ENCODE results near the gene OR2AJ1.

Gene OR2AJ1

GRCh38 chr1:247953408-247953807 is 28.7 kb downstream of the OR2AJ1 start:
- TF ChIP-seq, protein P1, sequence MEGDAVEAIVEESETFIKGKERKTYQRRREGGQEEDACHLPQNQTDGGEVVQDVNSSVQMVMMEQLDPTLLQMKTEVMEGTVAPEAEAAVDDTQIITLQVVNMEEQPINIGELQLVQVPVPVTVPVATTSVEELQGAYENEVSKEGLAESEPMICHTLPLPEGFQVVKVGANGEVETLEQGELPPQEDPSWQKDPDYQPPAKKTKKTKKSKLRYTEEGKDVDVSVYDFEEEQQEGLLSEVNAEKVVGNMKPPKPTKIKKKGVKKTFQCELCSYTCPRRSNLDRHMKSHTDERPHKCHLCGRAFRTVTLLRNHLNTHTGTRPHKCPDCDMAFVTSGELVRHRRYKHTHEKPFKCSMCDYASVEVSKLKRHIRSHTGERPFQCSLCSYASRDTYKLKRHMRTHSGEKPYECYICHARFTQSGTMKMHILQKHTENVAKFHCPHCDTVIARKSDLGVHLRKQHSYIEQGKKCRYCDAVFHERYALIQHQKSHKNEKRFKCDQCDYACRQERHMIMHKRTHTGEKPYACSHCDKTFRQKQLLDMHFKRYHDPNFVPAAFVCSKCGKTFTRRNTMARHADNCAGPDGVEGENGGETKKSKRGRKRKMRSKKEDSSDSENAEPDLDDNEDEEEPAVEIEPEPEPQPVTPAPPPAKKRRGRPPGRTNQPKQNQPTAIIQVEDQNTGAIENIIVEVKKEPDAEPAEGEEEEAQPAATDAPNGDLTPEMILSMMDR (IDR thresholded peaks at IDR 0.05; ENCODE audit: low read depth, low read length) = no peak
- TF ChIP-seq EZH2phosphoT487 (IDR thresholded peaks at IDR 0.05; ENCODE audit: low read depth) = no peak
- Histone ChIP-seq H3K27ac (ENCODE audit: low read length) (no peak overlapping the region), H3K27me3 (ENCODE audit: low read depth, low read length) (no peaks in the 10 kb centered on the region), H3K9ac (ENCODE audit: low read length) (no peak overlapping the region), H4K20me1 (ENCODE audit: insufficient read depth, low read length) (no peaks in the 10 kb centered on the region), H3K36me3 (replicated peaks; ENCODE audit: low read depth, low read length) (no peaks in the 10 kb centered on the region), H3K79me2 (ENCODE audit: low read length) (no peaks in the 10 kb centered on the region), H3K4me2 (ENCODE audit: low read length) (no peak overlapping the region), H2AFZ (ENCODE audit: low read depth, low read length) (no peak overlapping the region), H3K4me1 (ENCODE audit: low read length) (no peaks in the 10 kb centered on the region), H3K4me3 (ENCODE audit: low read length) (no peak overlapping the region), H3K9me3 (ENCODE audit: insufficient read depth, low read length) (no peaks in the 10 kb centered on the region)

GRCh38 chr1:247961791-247962190 is 37.1 kb downstream of the OR2AJ1 start:
- H3K4me2 ChIP-seq (ENCODE audit: low read length) = no peak overlapping the region
- no peaks in the 10 kb centered on the region for H3K36me3 ChIP-seq (replicated peaks; ENCODE audit: low read depth, low read length)
- H3K9ac ChIP-seq (ENCODE audit: low read length) = no peak overlapping the region
- no peak overlapping the region for H3K27ac ChIP-seq (ENCODE audit: low read length)
- no peaks in the 10 kb centered on the region for H4K20me1 ChIP-seq (ENCODE audit: insufficient read depth, low read length)
- H3K9me3 ChIP-seq (ENCODE audit: insufficient read depth, low read length) = no peaks in the 10 kb centered on the region
- peaks cover 7% of the 10 kb centered on the region for H3K4me1 ChIP-seq (ENCODE audit: low read length)
- no peaks in the 10 kb centered on the region for H3K79me2 ChIP-seq (ENCODE audit: low read length)
- H2AFZ ChIP-seq (ENCODE audit: low read depth, low read length) = no peak overlapping the region
- H3K4me3 ChIP-seq (ENCODE audit: low read length) = no peak overlapping the region
- H3K27me3 ChIP-seq (ENCODE audit: low read depth, low read length) = 0 out of 2 replicates have a peak, but pooled peaks cover 5% of the 10 kb centered on the region
- TF ChIP-seq, protein P1 (IDR thresholded peaks at IDR 0.05; ENCODE audit: low read depth, low read length) = no peak
- TF ChIP-seq EZH2phosphoT487 (IDR thresholded peaks at IDR 0.05; ENCODE audit: low read depth) = no peak

DNA sequence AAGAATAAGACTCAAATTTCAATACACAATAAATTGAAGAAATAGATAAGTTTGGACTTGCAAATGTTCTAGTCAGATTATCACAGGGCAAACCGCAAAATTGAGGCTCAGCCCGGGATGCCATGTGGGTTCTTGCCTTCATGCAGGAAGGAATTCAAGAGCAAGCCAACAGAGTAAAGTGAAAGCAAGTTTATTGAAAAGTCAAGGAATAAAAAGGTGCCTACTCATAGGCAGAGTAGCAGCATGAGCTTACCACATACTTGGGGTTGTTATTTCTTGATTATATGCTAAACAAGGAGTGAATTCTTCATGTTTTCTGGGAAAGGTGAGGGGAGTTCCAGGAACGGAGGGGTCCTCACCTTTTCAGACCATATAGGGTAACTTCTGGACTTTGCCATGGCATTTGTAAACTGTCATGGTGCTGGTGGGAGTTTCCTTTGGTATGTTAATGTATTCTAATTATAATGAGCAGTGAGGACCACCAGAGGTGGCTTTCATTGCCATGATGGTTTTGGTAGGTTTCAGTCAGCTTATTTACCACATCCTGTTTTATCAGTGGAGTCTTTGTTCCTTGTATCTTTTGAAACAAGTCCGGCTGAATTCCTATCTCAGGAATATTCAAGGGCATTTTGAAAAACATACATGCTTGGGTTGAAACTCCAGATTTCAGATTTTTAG is 38.4 kb downstream of the OR2AJ1 start:
- TF ChIP-seq, protein P1 (IDR thresholded peaks at IDR 0.05; ENCODE audit: low read depth, low read length) = no peak
- no peak for TF ChIP-seq EZH2phosphoT487 (IDR thresholded peaks at IDR 0.05; ENCODE audit: low read depth)
- no peak overlapping the region for H3K27ac ChIP-seq (ENCODE audit: low read length)
- no peaks in the 10 kb centered on the region for H3K36me3 ChIP-seq (replicated peaks; ENCODE audit: low read depth, low read length)
- no peaks in the 10 kb centered on the region for H3K9me3 ChIP-seq (ENCODE audit: insufficient read depth, low read length)
- no peak overlapping the region for H3K4me3 ChIP-seq (ENCODE audit: low read length)
- H3K79me2 ChIP-seq (ENCODE audit: low read length) = no peaks in the 10 kb centered on the region
- no peak overlapping the region for H3K9ac ChIP-seq (ENCODE audit: low read length)
- no peak overlapping the region for H3K4me2 ChIP-seq (ENCODE audit: low read length)
- peaks cover 9% of the 10 kb centered on the region for H3K4me1 ChIP-seq (ENCODE audit: low read length)
- no peak overlapping the region for H2AFZ ChIP-seq (ENCODE audit: low read depth, low read length)
- H3K27me3 ChIP-seq (ENCODE audit: low read depth, low read length) = 0 out of 2 replicates have a peak, but pooled peaks cover 5% of the 10 kb centered on the region
- H4K20me1 ChIP-seq (ENCODE audit: insufficient read depth, low read length) = no peaks in the 10 kb centered on the region

GRCh38 chr1:247964933-247965332 is 40.2 kb downstream of the OR2AJ1 start, which contains the start of gene OR2AK2:
Gene OR2AK2 (plus strand): TSS chr1:247965233. CDS start chr1:247965377, 144 bp downstream.
- H3K4me1 ChIP-seq (ENCODE audit: low read length) = peaks cover 9% of the 10 kb centered on the region
- no peak within 1 kb of the TSS for H3K4me3 ChIP-seq (ENCODE audit: low read length)
- H2AFZ ChIP-seq (ENCODE audit: low read depth, low read length) = no peak within 1 kb of the TSS
- H3K27ac ChIP-seq (ENCODE audit: low read length) = no peak within 1 kb of the TSS
- H3K4me2 ChIP-seq (ENCODE audit: low read length) = no peak within 1 kb of the TSS
- no peaks in the 10 kb centered on the region for H4K20me1 ChIP-seq (ENCODE audit: insufficient read depth, low read length)
- no peaks in the 10 kb centered on the region for H3K79me2 ChIP-seq (ENCODE audit: low read length)
- no peaks in the 10 kb centered on the region for H3K36me3 ChIP-seq (replicated peaks; ENCODE audit: low read depth, low read length)
- no peak within 1 kb of the TSS for H3K9ac ChIP-seq (ENCODE audit: low read length)
- 0 out of 2 replicates have a peak, but pooled peaks cover 5% of the 10 kb centered on the region for H3K27me3 ChIP-seq (ENCODE audit: low read depth, low read length)
- TF ChIP-seq, protein P1 (IDR thresholded peaks at IDR 0.05; ENCODE audit: low read depth, low read length) = no peak
- TF ChIP-seq EZH2phosphoT487 (IDR thresholded peaks at IDR 0.05; ENCODE audit: low read depth) = no peak
- H3K9me3 ChIP-seq (ENCODE audit: insufficient read depth, low read length) = no peaks in the 10 kb centered on the region

All from OCI-LY3 (cell line).